Keratinocyte (primary cell): ENCODE data around the gene LHPP. TPM values are rescaled to one million over a fixed set of nuclear protein-coding genes. Genes with fewer than 3 reads are reported as not detected.

ENCODE experiments used
- DNase-seq: peaks from one replicate; pipeline ENCODE4 v3.0.0-alpha.2; 2011; ENCODE audit warnings: low read depth, missing footprints, low spot score
- FAIRE-seq: peaks from 2 replicates; lab custom pipeline; 2011; peaks lifted over from hg19 to GRCh38; lab: Jason Lieb, UNC
- H2AFZ ChIP-seq: 2 replicates; pipeline ENCODE4 v1.6.0; 2012; ENCODE audit warnings: low read length, control low read depth, inconsistent platforms; ENCODE audit not compliant: control insufficient read depth
- H3K27ac ChIP-seq: 2 replicates; pipeline ENCODE4 v1.5.1; 2011; ENCODE audit warnings: low read length; ENCODE audit not compliant: control insufficient read depth, insufficient read depth
- H3K27me3 ChIP-seq: 3 replicates; pipeline ENCODE4 v1.6.0; 2011; ENCODE audit warnings: low read length; ENCODE audit not compliant: control insufficient read depth, insufficient read depth; ENCODE audit errors: extremely low read depth
- H3K36me3 ChIP-seq, 2 experiments: 2 replicates in 1 of 2; 3 replicates in 1 of 2; pipeline ENCODE4 v1.5.1; 2011; ENCODE audit warnings: low read length in 2 of 2, mild to moderate bottlenecking in 1 of 2; ENCODE audit not compliant: control insufficient read depth in 2 of 2, insufficient read depth in 2 of 2; ENCODE audit errors: extremely low read depth in 1 of 2
- H3K4me1 ChIP-seq: 3 replicates; pipeline ENCODE4 v1.5.1; 2011; ENCODE audit warnings: low read length; ENCODE audit not compliant: control insufficient read depth, insufficient read depth; ENCODE audit errors: extremely low read depth
- H3K4me2 ChIP-seq: 3 replicates; pipeline ENCODE4 v1.6.0; 2011; ENCODE audit warnings: low read depth, low read length; ENCODE audit not compliant: control insufficient read depth, insufficient read depth; ENCODE audit errors: extremely low read depth
- H3K4me3 ChIP-seq, 3 experiments: fragments of 200-600 bp in 1 of 3; sonication (generic) in 1 of 3; 2 replicates in 2 of 3; 3 replicates in 1 of 3; pipeline ENCODE4 v1.5.1; 2011 to 2016; ENCODE audit warnings: low read length in 3 of 3, mild to moderate bottlenecking in 3 of 3, control low read depth in 2 of 3, inconsistent platforms in 1 of 3, low read depth in 1 of 3, mixed read lengths in 1 of 3, mixed run types in 1 of 3, moderate library complexity in 1 of 3; ENCODE audit not compliant: control insufficient read depth in 2 of 3, insufficient read depth in 2 of 3; ENCODE audit errors: extremely low read depth in 1 of 3
- H3K79me2 ChIP-seq: 2 replicates; pipeline ENCODE4 v1.6.0; 2012; ENCODE audit warnings: low read length; ENCODE audit not compliant: control insufficient read depth, insufficient read depth
- H3K9ac ChIP-seq: 3 replicates; pipeline ENCODE4 v1.6.0; 2011; ENCODE audit warnings: low read length; ENCODE audit not compliant: control insufficient read depth, insufficient read depth; ENCODE audit errors: extremely low read depth
- H3K9me1 ChIP-seq: 3 replicates; pipeline ENCODE4 v1.6.0; 2011; ENCODE audit warnings: low read length; ENCODE audit not compliant: control insufficient read depth, insufficient read depth; ENCODE audit errors: extremely low read depth
- H3K9me3 ChIP-seq: 2 replicates; pipeline ENCODE4 v1.5.1; 2012; ENCODE audit warnings: low read depth, low read length; ENCODE audit not compliant: control insufficient read depth
- H4K20me1 ChIP-seq: 3 replicates; pipeline ENCODE4 v1.6.0; 2011; ENCODE audit warnings: low read length; ENCODE audit not compliant: control insufficient read depth, insufficient read depth; ENCODE audit errors: extremely low read depth
- CTCF ChIP-seq, 3 experiments: IDR thresholded peaks in 1 of 3; conservative IDR thresholded peaks in 1 of 3; optimal IDR thresholded peaks in 1 of 3; 2 replicates in 2 of 3; 3 replicates in 1 of 3; pipeline versions ENCODE3 to v1.5.1; 2011; ENCODE audit warnings: low read length in 3 of 3, mild to moderate bottlenecking in 3 of 3, moderate library complexity in 2 of 3, control low read depth in 1 of 3, inconsistent platforms in 1 of 3; ENCODE audit not compliant: insufficient read depth in 2 of 3; ENCODE audit errors: extremely low read depth in 1 of 3
- EZH2 ChIP-seq: IDR thresholded peaks from one replicate; pipeline ENCODE4 v1.6.1; 2012; ENCODE audit warnings: inconsistent platforms, mild to moderate bottlenecking, low read length, moderate library complexity
- dilution Hi-C: fragments of 300-500 bp; cut with MboI; formaldehyde crosslinking; loops from one replicate; pipeline ENCODE4 v1.7.0; 2020; ENCODE audit warnings: low sequenced_read_pairs; ENCODE audit not compliant: extremely low pct_ligation_motif_present
- polyA plus RNA-seq, 5 experiments: library from polyadenylated mRNA; depleted of rRNA in 3 of 5; stranded (reverse) in 3 of 5; stranded (forward) in 1 of 5; unstranded in 1 of 5; fragments of >200 nt; gene quantifications; 1 replicate in 1 of 5; 2 replicates in 3 of 5; 3 replicates in 1 of 5; pipeline versions ENCODE4 v1.2.1 to v1.2.3, GENCODE V29; 2011 to 2012; ENCODE audit warnings: missing spikeins in 2 of 5, low read depth in 1 of 5, low replicate concordance in 1 of 5

LHPP gene
- polyA plus RNA-seq, 1 donor (not counting 4 experiments of a cell fraction or from before 2014, with no cell fraction given), result 13.1 TPM

- Histone ChIP-seq H3K9ac (no peak overlapping the region), H3K4me2 (no peak overlapping the region), H3K27ac (no peak overlapping the region), H3K9me3 (no peaks in the 10 kb centered on the region), H3K9me1 (peaks cover 2% of the 10 kb centered on the region), H2AFZ (no peak overlapping the region), H3K79me2 (peaks cover 11% of the 10 kb centered on the region), H3K27me3 (no peaks in the 10 kb centered on the region), H3K4me3 (no peak overlapping the region), H3K4me1 (peaks cover 12% of the 10 kb centered on the region), H4K20me1 (no peaks in the 10 kb centered on the region), H3K36me3 (peaks cover 0 to 2% of the 10 kb centered on the region in 2 experiments)
- no peak for DNase-seq
- TF ChIP-seq CTCF (optimal IDR thresholded peaks at IDR 0.05 in 1 of 3, IDR thresholded peaks at IDR 0.05 in 1 of 3, conservative IDR thresholded peaks at IDR 0.05 in 1 of 3; ENCODE audit: extremely low read depth in 1 of 3, insufficient read depth in 2 of 3, low read length in 3 of 3), result no peak
- no peak for TF ChIP-seq EZH2
- dilution Hi-C loops, result no loop called here
- no peak for FAIRE-seq
Observed at GRCh38 chr10:124639646-124640045, 178.0 kb downstream of the LHPP start.

- peaks cover 15% of the 10 kb centered on the region for H3K79me2 ChIP-seq
- dilution Hi-C loops, result no loop called here
- H3K4me2 ChIP-seq, result no peak overlapping the region
- no peak overlapping the region for H2AFZ ChIP-seq
- no peak for DNase-seq
- FAIRE-seq, result no peak
- no peak overlapping the region for H3K4me3 ChIP-seq
- no peak overlapping the region for H3K27ac ChIP-seq
- H3K4me1 ChIP-seq, result peaks cover 12% of the 10 kb centered on the region
- H3K27me3 ChIP-seq, result no peaks in the 10 kb centered on the region
- no peaks in the 10 kb centered on the region for H4K20me1 ChIP-seq
- no peak for TF ChIP-seq CTCF (optimal IDR thresholded peaks at IDR 0.05 in 1 of 3, IDR thresholded peaks at IDR 0.05 in 1 of 3, conservative IDR thresholded peaks at IDR 0.05 in 1 of 3; ENCODE audit: extremely low read depth in 1 of 3, insufficient read depth in 2 of 3, low read length in 3 of 3)
- TF ChIP-seq EZH2, result no peak
- H3K9ac ChIP-seq, result no peak overlapping the region
- peaks cover 2% of the 10 kb centered on the region for H3K9me1 ChIP-seq
- H3K36me3 ChIP-seq, result peaks cover 0 to 2% of the 10 kb centered on the region in 2 experiments
- no peaks in the 10 kb centered on the region for H3K9me3 ChIP-seq
Observed at GRCh38 chr10:124640056-124640455, 178.4 kb downstream of the LHPP start.
